ENCODE data around the gene BCAS1.

DNA sequence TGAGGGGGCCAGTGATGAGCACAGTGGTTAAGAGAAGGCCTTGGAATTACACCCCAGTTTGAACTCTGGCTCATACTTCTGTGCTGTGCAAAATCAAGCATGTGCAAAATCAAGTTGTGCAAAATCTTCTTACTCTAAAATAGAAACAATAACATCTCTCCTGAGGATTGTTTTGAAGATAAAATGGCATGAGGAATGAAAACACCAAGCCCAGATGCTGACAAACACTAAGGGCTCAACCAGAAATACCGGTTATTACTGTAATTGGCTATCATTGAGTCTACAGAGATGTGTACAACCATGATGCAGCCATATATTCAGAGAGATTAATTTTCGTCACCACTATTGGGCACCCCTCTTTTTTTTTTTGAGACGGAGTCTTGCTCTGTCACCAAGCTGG, 5.9 kb upstream of the BCAS1 start:
- no peak for TF ChIP-seq POLR2A (IDR thresholded peaks at IDR 0.05)
- TF ChIP-seq, protein P1, sequence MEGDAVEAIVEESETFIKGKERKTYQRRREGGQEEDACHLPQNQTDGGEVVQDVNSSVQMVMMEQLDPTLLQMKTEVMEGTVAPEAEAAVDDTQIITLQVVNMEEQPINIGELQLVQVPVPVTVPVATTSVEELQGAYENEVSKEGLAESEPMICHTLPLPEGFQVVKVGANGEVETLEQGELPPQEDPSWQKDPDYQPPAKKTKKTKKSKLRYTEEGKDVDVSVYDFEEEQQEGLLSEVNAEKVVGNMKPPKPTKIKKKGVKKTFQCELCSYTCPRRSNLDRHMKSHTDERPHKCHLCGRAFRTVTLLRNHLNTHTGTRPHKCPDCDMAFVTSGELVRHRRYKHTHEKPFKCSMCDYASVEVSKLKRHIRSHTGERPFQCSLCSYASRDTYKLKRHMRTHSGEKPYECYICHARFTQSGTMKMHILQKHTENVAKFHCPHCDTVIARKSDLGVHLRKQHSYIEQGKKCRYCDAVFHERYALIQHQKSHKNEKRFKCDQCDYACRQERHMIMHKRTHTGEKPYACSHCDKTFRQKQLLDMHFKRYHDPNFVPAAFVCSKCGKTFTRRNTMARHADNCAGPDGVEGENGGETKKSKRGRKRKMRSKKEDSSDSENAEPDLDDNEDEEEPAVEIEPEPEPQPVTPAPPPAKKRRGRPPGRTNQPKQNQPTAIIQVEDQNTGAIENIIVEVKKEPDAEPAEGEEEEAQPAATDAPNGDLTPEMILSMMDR (IDR thresholded peaks at IDR 0.05) = no peak

Measured in body of pancreas (tissue), 4 donors.